Liver (tissue), 9 donors: ENCODE results near the gene CAV2. TPM values are rescaled to one million over a fixed set of nuclear protein-coding genes. Genes with fewer than 3 reads are reported as not detected.

ENCODE experiments used
- DNase-seq: peaks from one replicate; pipeline ENCODE4 v3.0.0-alpha.2; 2017; ENCODE audit warnings: low spot score
- H3K27ac ChIP-seq, 2 donors: one replicate each; pipeline ENCODE4 v1.7.0; 2013; ENCODE audit warnings: inconsistent platforms in 2 of 2, low read length in 2 of 2, control low read depth in 1 of 2, low read depth in 1 of 2, mild to moderate bottlenecking in 1 of 2
- H3K27me3 ChIP-seq, 4 donors: one replicate each; pipeline versions ENCODE4 v1.6.1 to v1.7.0; 2013; ENCODE audit warnings: low read length in 3 of 4, inconsistent platforms in 1 of 4, mild to moderate bottlenecking in 1 of 4, moderate library complexity in 1 of 4; ENCODE audit not compliant: control insufficient read depth in 4 of 4, insufficient read depth in 4 of 4
- H3K36me3 ChIP-seq, 4 donors: one replicate each; pipeline versions ENCODE4 v1.6.1 to v1.7.0; 2013; ENCODE audit warnings: low read length in 3 of 4, mild to moderate bottlenecking in 3 of 4, low read depth in 1 of 4, moderate library complexity in 1 of 4; ENCODE audit not compliant: control insufficient read depth in 4 of 4, insufficient read depth in 3 of 4
- H3K4me1 ChIP-seq, 4 donors: one replicate each; pipeline versions ENCODE4 v1.6.1 to v1.7.0; 2013; ENCODE audit warnings: low read length in 3 of 4, mild to moderate bottlenecking in 3 of 4, moderate library complexity in 1 of 4; ENCODE audit not compliant: control insufficient read depth in 4 of 4, insufficient read depth in 4 of 4
- H3K4me3 ChIP-seq, 3 donors: one replicate each; pipeline versions ENCODE4 v1.6.1 to v1.7.0; 2013; ENCODE audit warnings: low read length in 3 of 3, control low read depth in 1 of 3, low read depth in 1 of 3, mild to moderate bottlenecking in 1 of 3
- H3K9ac ChIP-seq, 2 donors: one replicate each; pipeline ENCODE4 v1.7.0; 2013; ENCODE audit warnings: low read length in 2 of 2, mild to moderate bottlenecking in 2 of 2, moderate library complexity in 2 of 2, control low read depth in 1 of 2, low read depth in 1 of 2
- H3K9me3 ChIP-seq, 4 donors: one replicate each; pipeline versions ENCODE4 v1.6.1 to v1.7.0; 2013; ENCODE audit warnings: low read length in 3 of 4; ENCODE audit not compliant: control insufficient read depth in 4 of 4
- CTCF ChIP-seq: fragments of 150-350 bp; IDR thresholded peaks from 2 replicates; pipeline ENCODE4 v1.5.1; 2017; ENCODE audit warnings: improper control_type of control experiment, low read depth, low read length; ENCODE audit not compliant: missing input control
- EGR1 ChIP-seq, 2 donors: IDR thresholded peaks; 2 replicates each; pipeline ENCODE4 v1.6.1; 2016 to 2018; ENCODE audit warnings: antibody characterized with exemption in 2 of 2, low read depth in 2 of 2
- FOXA1 ChIP-seq: IDR thresholded peaks from 2 replicates; pipeline ENCODE4 v1.6.1; 2016; ENCODE audit warnings: antibody characterized with exemption
- FOXA2 ChIP-seq: IDR thresholded peaks from 2 replicates; pipeline ENCODE4 v1.6.1; 2016; ENCODE audit warnings: antibody characterized with exemption
- GABPA ChIP-seq, 2 donors: IDR thresholded peaks in 1 of 2; conservative IDR thresholded peaks in 1 of 2; 2 replicates each; pipeline ENCODE4 v1.6.1; 2016; ENCODE audit warnings: antibody characterized with exemption in 2 of 2, mild to moderate bottlenecking in 1 of 2, moderate library complexity in 1 of 2
- HNF4A ChIP-seq, 2 donors: conservative IDR thresholded peaks; 2 replicates each; pipeline ENCODE4 v1.6.1; 2016; ENCODE audit warnings: antibody characterized with exemption in 2 of 2, mild to moderate bottlenecking in 2 of 2
- HNF4G ChIP-seq: IDR thresholded peaks from 2 replicates; pipeline ENCODE4 v1.6.1; 2016; ENCODE audit warnings: antibody characterized with exemption
- JUND ChIP-seq, 2 donors: IDR thresholded peaks; 2 replicates each; pipeline ENCODE4 v1.6.1; 2016; ENCODE audit warnings: antibody characterized with exemption in 2 of 2
- NR2F2 ChIP-seq: IDR thresholded peaks from 2 replicates; pipeline ENCODE4 v1.6.1; 2016; ENCODE audit warnings: antibody characterized with exemption
- RAD21 ChIP-seq, 2 donors: IDR thresholded peaks; 2 replicates each; pipeline ENCODE4 v1.6.1; 2016; ENCODE audit warnings: antibody characterized with exemption in 2 of 2, mild to moderate bottlenecking in 2 of 2
- REST ChIP-seq: IDR thresholded peaks from 2 replicates; pipeline ENCODE4 v1.6.1; 2016; ENCODE audit warnings: antibody characterized with exemption, mild to moderate bottlenecking
- RXRA ChIP-seq, 2 donors: IDR thresholded peaks; 2 replicates each; pipeline ENCODE4 v1.6.1; 2017 to 2018; ENCODE audit warnings: antibody characterized with exemption in 2 of 2, mild to moderate bottlenecking in 1 of 2
- SP1 ChIP-seq: IDR thresholded peaks from 2 replicates; pipeline ENCODE4 v1.6.1; 2018; ENCODE audit warnings: antibody characterized with exemption, mild to moderate bottlenecking
- TAF1 ChIP-seq: conservative IDR thresholded peaks from 2 replicates; pipeline ENCODE4 v1.6.1; 2016; ENCODE audit warnings: antibody characterized with exemption, mild to moderate bottlenecking
- YY1 ChIP-seq: IDR thresholded peaks from 2 replicates; pipeline ENCODE4 v1.6.1; 2016; ENCODE audit warnings: antibody characterized with exemption, mild to moderate bottlenecking
- ZBTB33 ChIP-seq: IDR thresholded peaks from 2 replicates; pipeline ENCODE4 v1.6.1; 2016; ENCODE audit warnings: antibody characterized with exemption
- WGBS: extraction: QIAGEN DNeasy Blood & Tissue Kit; methylation state at CpG from one replicate; pipeline ENCODE4 v1.1.7; 2013; 5-methylcytosine and 5-hydroxymethylcytosine counted together
- polyA plus RNA-seq, 2 donors: library from polyadenylated mRNA; stranded (reverse) in 1 of 2; unstranded in 1 of 2; fragments of 200-250 nt in 1 of 2; fragments of >200 nt in 1 of 2; fragmentation: Nextera tagmentation in 1 of 2; extraction: Ambion mirVana in 1 of 2; gene quantifications; one replicate each; pipeline versions ENCODE4 v1.2.1 to v1.2.3, GENCODE V29; 2013 to 2015
- total RNA-seq, 2 donors: library from RNA; depleted of rRNA; stranded (reverse); fragments of >200 nt; gene quantifications; one replicate each; pipeline ENCODE4 v1.2.3, GENCODE V29; 2014
- TF ChIP-seq, protein P1 (sequence below): IDR thresholded peaks from 2 replicates; pipeline ENCODE4 v1.6.1; 2016; ENCODE audit warnings: antibody characterized with exemption
- TF ChIP-seq, protein P2 (sequence below): IDR thresholded peaks from 2 replicates; pipeline ENCODE4 v1.6.1; 2016; ENCODE audit warnings: antibody characterized with exemption
- donor health status: healthy.
- donor health status: healthy.
- donor health status: healthy.
- donor health status: healthy.
- donor health status: healthy.

CAV2 gene
- total and polyA plus RNA-seq, 4 donors, result 6.8 to 29.7 (median 19.9) TPM

- H3K4me1 ChIP-seq, result peaks cover 0 to 23% (median 18%) of the 10 kb centered on the region in 4 donors
- no peaks in the 10 kb centered on the region for H3K9me3 ChIP-seq
- H3K27me3 ChIP-seq, result no peaks in the 10 kb centered on the region
- TF ChIP-seq RXRA (IDR thresholded peaks at IDR 0.05) (no peak), RAD21 (IDR thresholded peaks at IDR 0.05) (peak; percentile 41 to 66), EGR1 (IDR thresholded peaks at IDR 0.05; ENCODE audit: low read depth in 2 of 2) (no peak), CTCF (peak; percentile 71), YY1 (no peak), ZBTB33 (no peak), FOXA2 (no peak), TAF1 (no peak)
- H3K9ac ChIP-seq, result peak overlapping the region in 1 of 2 donors; percentile 21
- peak; percentile 65 for DNase-seq
- no peaks in the 10 kb centered on the region for H3K36me3 ChIP-seq
- peak overlapping the region; percentile 65 to 77 for H3K27ac ChIP-seq
- WGBS, result 3% methylated on average over 83 of the region's 83 CpGs
- H3K4me3 ChIP-seq, result peak overlapping the region; percentile 59 to 86 (median 72)
Observed at GRCh38 chr7:116525913-116526861, 26.6 kb downstream of the CAV2 start.

GRCh38 chr7:116526897-116527296 is 27.4 kb downstream of the CAV2 start:
- Histone ChIP-seq H3K27ac (peak overlapping the region in 1 of 2 donors; percentile 7), H3K9ac (no peak overlapping the region), H3K4me3 (peak overlapping the region in 1 of 3 donors; percentile 64), H3K9me3 (no peaks in the 10 kb centered on the region), H3K36me3 (no peaks in the 10 kb centered on the region), H3K27me3 (no peaks in the 10 kb centered on the region), H3K4me1 (peaks cover 0 to 23% (median 18%) of the 10 kb centered on the region in 4 donors)
- DNase-seq, result no peak
- TF ChIP-seq GABPA (IDR thresholded peaks at IDR 0.05 in 1 of 2, conservative IDR thresholded peaks at IDR 0.05 in 1 of 2) (no peak), RAD21 (IDR thresholded peaks at IDR 0.05) (no peak), HNF4A (conservative IDR thresholded peaks at IDR 0.05) (no peak), RXRA (IDR thresholded peaks at IDR 0.05) (no peak), NR2F2 (no peak), EGR1 (IDR thresholded peaks at IDR 0.05; ENCODE audit: low read depth in 2 of 2) (no peak), FOXA1 (no peak), TAF1 (no peak), CTCF (no peak), SP1 (no peak), YY1 (no peak), FOXA2 (no peak), REST (no peak), ZBTB33 (no peak), JUND (IDR thresholded peaks at IDR 0.05) (no peak), HNF4G (no peak)
- TF ChIP-seq, protein P1, sequence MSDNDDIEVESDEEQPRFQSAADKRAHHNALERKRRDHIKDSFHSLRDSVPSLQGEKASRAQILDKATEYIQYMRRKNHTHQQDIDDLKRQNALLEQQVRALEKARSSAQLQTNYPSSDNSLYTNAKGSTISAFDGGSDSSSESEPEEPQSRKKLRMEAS, result no peak
- TF ChIP-seq, protein P2, sequence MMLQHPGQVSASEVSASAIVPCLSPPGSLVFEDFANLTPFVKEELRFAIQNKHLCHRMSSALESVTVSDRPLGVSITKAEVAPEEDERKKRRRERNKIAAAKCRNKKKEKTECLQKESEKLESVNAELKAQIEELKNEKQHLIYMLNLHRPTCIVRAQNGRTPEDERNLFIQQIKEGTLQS, result no peak
- WGBS, result 57% methylated on average over 5 of the region's 5 CpGs
